NCI-H2171 (cell line): Measurements from ENCODE around the gene STX1A.

Experiments
- DNase-seq: peaks from one replicate; lab custom pipeline; 2025; lab: John Stamatoyannopoulos, UW

The STX1A gene

DNA sequence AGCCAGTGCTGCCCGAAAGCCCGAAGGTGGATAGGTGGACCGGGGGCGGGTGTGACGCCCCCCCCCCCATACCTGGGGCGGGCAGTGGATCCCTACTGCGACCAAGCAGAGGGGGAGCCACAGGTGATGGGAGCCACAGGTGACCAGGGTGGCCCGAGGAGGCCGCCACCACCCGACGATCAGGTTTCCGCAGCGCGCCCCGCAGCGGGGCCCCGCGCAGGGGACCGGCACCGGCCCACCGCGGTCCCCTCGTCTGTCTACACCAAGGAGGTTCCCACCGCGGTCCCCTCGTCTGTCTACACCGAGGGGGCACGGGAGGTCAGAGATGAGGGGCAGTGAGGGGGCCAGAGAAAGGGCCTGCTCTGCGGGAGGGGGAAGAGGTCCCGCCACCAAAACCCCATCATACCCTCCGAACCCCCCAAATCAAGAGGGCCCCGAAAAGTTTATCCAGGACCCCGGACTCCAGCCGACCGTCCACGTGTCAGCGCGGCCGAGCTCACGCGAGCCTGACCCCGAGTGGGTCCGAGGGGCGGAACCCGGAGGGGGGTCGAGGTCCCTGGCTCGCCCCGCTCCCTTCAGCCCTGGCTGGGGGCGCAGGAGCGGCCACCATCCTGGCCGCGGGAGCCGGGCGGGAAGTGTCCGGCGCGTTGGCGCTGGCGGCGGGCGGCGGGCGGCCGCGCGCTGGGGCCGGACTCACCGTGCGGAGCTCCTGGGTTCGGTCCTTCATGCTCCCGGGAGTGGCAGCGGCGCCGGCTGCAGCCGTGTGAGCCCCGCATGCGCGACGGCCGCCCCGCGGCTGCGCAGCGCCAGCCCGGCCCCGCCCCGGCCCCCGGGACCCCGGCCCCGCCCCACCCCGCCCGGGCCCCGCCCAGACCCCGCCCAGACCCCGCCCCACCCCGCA is at the start of gene STX1A:
Gene STX1A (minus strand): TSS at position 765 of the 901 bp plus-strand sequence. CDS start 38 bp downstream, at position 727.
- peak; percentile 75 for DNase-seq

DNA sequence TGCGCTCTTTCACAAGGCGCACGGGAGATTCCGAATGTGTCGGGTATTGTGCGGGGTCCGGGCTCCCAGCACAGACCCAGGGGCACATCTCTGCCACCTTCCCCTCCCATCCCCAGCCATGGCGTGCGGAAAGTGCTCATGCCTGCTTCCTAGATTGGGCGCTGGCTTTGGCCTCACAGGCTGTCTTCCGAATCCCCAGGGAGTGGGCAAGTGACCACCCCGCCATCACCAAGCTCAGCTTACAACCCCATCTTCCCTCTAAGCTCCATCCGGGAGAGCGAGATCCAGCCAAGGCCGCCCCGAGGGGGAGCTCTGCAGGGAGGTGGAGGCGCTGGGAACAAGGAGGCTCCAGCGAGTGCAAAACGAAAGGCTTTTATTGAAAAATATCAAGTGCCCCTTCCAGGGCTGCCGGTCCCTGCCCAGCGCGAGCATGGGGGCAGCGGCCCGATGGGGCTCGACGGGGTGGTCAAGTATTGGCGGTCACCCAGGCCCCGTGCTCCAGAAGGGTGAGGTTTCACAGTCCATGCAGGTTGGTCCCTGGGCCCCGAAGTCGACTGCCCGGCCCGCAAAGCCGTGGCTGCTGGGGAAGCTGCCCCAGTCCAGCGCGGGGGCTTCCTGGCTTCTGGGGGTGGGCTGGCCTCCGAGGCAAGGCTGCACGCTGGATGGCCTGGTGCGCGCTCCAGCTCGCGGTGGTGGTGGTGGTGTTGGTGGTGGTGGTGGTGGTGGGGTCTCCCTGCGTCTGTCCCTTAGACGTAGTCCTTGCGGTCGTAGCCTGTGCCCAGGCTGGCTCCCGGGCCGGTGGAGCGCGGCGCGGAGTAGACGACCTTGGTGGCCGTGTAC is 49.4 kb upstream of the STX1A start:
- no peak for DNase-seq

DNA sequence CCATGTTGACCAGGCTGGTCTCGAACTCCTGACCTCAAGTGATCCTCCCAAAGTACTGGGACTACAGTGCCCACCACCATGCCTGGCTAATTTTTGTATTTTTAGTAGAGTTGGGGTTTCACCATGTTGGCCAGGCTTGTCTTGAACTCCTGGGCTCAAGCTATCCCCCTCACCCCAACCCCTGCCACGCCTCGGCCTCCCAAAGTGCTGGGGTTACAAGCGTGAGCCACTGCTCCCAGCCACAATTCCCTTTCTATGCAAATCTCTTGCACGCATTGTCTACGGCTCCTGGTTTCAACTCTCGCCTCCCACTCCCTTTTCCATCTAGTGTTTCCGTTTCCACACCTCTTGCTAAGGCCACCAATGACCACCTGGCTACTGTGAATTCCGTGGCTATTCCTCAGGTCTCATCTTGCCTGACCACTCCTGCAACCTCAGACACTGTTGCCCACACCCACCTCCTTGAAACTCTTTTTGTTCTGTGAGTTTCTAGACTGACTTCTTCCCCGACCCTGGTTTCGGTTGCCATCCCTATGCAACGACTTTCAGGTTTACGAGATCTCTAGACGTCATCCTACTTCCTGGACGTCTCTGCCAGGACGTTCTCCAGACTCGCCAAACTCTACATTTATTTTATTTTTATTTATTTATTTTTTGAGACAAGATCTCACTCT is 47.2 kb upstream of the STX1A start:
- DNase-seq: no peak

DNA sequence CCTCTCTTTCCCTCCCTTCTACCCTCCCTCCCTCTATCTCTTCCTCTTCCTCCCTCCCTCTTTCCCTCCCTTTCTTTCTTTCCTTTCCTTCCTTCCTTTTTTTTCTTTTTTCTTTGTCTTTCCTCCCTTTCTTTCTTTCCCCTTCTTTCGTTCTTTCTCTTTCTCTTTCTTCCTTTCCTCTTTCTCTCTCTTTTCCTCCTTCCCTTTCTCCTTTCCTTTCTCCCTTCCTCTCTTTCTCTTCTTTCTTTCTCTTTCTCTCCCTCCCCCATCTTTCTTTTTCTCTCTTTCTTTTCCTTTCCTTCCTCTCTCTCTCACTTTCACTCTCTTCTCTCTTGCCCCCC is 43.2 kb upstream of the STX1A start:
- DNase-seq: no peak

DNA sequence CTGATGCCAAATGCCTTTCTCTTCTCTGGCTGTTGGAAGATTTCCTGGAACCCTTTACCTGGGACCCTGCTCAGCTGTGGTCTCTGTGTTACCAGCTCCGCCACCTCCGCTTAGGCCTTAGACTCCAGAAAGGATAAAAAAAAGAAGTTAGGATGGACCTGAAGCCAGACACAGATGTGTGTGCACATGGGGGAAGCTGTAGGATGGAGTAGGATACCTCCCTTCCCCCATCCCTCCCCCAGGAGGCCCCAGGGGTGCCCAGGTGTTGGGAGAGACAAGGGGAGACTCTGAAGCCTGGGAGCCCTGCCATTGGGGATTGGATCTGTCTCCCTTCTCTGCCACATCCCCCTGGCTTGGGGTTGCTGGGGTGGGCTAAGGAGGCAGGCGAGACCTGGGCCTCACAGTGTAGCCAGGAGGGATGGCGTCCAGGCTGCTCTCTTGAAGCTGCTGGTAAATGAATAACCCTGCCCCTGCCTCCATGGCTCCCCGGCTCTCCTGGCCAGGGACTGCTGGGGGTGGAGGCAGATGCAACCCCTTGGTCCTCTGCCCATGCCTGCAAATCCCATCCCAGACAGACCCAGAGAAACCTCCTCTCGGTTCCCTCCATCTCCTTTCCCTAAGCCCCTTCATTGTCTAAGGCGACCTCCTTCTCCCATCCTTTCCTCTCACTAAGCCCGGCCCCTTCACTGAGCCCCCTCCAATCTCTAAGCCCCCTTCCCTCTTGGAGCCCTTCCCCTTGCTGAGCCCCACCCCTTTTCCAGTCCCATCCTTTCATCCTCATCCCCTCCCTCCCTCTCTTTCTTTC is 42.6 kb upstream of the STX1A start:
- DNase-seq: no peak

DNA sequence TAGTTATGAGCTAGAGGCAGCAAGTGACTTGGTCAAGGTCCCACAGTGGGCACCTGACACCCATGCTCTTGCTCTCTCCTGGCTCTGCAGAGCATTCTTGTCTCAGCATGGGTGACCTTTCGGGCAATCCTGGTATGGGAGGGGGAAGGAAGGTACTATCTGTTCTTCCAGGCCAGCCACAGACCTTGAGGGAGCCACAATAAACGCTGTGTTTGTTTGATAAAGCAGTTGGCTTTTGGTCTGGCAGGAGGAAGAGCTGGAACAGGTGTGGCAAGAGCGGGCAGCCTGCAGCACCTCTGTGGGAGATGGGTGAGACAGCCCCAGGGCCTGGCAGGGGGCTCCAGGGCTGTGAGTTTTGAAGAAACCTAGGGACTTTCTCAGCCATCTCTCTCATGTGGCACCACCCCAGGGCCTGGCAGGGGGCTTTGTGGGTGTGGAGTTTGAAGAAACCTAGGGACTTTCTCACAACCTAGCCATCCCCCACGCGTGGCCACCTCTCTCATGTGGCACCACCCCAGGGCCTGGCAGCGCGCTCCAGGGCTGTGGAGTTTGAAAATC is 39.2 kb upstream of the STX1A start:
- DNase-seq: no peak

DNA sequence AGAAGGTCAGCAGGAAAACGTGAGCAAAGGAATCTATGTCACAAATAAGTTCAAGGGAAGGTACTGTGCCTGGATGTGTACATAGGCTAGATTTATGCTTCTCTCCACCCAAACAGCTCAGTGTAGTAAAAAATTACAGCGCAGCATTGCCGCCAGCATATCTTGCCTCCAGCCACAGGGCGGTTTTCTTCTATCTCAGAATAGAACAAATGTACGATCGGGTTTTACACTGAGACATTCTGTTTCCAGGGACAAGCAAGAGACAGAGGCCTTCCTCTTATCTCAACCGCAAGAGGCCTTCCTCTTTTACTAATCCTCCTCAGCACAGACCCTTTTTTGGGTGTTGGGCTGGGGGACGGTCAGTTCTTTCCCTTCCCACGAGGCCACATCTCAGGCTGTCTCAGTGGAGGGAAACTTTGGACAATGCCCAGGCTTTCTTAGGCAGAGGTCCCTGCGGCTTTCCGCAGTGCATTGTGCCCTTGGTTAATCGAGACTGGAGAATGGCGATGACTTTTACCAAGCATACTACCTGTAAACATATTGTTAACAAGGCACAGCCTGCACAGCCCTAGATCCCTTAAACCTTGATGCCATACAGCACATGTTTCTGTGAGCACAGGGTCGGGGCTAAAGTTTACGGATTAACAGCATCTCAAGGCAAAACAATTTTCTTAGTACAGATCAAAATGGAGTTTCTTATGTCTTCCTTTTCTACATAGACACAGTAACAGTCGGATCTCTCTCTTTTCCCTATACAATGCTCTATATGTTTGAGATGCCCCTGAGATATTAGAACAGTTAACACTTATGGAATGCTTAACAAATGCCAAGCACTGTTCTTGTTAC is 30.7 kb upstream of the STX1A start:
- no peak for DNase-seq

DNA sequence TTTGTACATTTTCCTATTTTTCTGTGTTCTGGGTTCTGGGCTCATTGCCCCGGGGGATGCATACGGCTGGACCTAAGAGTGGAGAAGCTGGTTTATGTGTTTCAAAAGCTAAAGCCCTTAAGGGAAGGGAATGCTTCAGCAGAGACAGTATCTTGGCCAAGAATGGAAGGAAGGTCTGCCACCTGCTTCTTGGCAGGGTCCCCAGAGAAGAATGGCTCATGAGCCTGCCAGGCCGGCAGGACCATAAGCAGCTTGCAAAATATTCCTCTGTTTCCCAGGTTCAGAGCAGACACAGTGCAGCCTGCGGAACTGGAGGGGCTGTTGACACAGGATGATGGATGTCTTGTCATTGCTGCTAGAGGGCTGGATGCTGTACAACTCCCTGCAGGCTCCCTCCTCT is 26.9 kb upstream of the STX1A start:
- DNase-seq: peak; percentile 57

DNA sequence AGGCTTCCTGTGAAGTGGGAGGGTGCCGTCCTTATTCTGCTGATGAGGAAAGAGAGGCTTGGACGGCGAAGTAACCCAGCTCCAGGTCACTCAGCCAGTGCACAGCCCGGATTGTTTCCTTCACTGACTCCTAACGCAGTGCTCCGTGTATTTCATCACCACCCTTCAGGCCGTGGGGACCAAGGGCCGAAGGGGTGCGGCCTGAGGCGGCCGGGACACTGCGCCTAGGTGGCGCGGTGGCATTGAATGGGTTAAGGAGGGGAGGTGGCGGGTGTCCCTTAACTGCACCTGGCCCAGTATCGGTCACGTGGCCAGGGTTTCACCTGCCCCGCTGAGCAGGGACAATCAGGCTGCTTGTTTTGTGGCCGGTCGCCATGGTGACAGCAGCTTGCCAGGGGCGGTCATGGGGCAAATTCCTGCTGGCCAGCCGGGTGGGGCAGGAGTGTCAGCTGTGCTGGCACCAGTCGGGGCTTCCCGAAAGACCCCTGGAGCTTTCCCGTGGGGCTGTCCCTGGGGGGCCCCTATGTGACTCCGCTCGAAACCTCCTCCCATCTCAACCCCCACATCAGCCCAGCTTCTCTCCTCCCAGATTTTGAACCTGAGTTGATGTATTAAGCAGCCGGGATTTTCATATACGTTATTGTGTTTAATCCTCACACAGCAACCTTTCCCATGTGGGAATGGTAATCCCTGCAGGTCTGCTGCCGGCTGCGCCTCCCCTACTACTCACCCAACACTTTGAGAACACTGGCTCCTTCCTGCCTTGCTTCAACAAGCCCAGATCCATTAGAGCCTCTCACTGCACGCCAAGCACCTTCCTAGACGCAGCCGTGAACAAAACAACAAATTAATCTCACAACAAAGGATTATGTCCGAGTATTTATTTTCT is 23.5 kb upstream of the STX1A start:
- DNase-seq: peak; percentile 89

DNA sequence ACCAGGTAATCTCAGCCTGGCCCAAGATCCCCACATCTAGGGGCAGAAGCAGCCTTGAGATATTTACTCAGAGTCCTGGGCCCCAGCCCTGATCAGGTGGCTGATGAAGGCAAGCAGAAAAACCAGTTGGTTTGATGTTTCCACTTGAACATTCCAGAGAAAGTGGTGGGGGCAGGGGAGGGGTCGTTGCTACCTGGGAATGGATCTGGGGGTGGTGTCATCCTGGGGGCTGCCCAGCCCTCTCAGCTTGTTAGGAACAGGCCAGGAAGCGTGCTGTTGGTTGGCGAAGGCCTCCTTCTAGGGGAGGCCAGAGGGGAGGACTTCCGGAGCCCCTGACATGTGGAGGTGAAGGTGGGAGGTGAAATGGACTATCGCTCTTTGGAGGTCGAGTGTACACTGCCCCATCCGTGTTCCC is 22.9 kb upstream of the STX1A start:
- DNase-seq: no peak

DNA sequence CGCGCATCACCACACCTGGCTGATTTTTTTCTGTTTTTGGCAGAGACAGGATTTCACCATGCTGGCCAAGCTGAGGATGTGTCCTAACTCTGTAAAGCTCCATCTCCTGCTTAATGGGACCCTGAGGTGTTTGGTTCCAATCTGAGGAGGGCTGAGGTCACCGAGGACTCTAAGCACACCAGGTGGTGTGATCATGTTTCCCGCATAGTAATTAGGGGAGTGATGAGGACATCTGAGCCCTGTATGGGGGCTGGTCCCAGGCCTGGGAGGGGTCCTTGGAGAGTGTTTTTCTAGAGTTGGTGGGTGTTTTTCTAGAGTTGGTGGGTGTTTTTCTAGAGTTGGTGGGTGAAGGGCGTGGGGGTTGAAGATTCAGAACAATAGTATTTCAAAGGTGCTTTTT is 22.1 kb upstream of the STX1A start:
- DNase-seq: peak; percentile 81

DNA sequence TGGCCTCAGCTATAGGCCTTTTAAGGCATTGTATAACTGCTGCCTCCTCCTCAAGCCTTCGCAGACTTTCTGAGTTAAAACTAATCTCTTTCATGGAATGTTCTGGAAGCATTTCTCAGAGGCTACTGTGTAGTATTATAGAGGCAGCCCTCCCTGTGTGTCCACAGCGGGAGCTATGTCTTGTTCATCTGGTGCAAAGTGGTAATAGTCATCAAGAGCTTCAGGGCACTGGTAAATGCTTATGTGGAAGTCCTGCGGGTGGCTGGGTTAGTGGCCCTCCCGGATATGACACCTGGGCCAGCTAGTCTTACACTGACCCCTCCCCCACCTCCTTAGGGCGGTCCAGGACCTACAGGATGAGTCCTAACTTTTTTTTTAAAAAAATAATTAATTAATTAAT is 21.3 kb upstream of the STX1A start:
- DNase-seq: no peak

DNA sequence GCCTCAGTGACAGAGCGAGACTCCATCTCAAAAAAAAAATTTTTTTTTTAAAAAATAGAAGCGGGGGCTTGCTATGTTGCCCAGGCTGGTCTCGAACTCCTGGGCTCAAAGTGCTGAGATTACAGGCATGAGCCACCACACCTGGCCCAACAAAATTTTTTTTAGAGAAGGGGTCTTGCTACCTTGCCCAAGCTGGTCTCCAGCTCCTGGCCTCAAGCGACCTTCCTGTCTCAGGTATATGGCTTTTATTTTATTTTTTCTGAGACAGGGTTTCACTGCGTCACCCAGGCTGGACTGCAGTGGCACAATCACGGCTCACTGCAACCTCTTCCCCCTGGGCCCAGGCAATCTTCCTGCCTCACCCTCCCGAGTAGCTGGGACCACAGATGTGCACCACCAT is 20.7 kb upstream of the STX1A start:
- DNase-seq: no peak

DNA sequence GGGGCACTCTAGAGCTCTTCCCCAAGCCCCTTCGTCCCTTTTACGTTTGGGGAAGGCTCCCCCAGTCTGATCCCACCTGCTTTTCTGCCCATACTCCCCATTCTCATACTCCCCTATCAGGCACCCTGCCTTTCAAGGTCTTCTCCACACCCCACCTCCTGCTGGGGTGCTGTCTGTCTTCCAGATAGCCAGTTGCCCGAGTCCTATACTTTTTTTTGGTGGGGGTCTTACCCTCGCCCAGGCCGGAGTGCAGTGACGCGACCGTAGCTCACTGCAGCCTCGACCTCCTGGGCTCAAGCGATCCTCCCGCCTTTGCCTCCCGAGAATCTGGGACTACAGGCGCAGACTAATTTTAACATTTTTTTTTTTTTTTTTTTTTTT is 19.9 kb upstream of the STX1A start:
- no peak for DNase-seq

DNA sequence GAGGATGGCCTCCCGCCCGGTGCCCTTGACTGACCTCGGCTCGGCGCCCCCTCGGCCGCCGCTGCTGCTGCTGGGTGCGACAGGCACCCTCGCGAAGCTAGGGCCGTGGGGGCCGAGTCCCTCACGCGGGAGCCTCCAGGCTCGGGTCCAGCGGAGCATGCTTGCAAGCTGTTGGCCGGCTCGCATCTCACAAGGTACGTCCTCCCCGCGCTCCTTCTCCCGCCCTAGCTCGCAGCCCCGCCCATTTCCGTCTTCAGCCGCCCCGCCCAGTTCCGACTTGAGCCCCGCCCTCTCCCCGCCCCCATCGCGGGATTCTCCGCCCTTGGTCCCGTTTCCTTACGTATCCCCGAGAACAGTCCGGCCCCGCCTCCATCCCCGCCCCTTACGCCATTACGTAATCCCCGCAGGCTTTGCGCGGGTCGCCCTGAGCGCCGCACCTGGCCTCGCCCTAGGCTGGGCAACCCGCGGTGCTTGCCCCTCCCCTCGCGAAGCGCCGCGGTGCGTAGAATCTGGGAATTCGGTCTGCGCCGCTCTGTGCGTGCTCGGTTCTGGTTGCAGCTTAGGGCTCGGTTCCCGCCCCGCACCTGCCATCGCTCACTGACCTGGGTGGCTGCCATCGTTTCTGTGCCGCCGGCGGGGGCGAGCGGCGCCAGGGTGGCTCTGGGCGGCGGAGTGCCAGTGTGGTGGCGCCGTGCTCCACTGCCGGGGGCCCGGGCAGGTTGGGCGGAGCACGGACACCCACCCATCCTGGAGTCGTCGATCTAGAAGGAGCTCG is 19.3 kb upstream of the STX1A start, which contains the start of gene ABHD11:
Gene ABHD11 (minus strand): TSS at position 191 of the 775 bp plus-strand sequence. CDS start 32 bp downstream, at position 159.
- DNase-seq: peak; percentile 100

DNA sequence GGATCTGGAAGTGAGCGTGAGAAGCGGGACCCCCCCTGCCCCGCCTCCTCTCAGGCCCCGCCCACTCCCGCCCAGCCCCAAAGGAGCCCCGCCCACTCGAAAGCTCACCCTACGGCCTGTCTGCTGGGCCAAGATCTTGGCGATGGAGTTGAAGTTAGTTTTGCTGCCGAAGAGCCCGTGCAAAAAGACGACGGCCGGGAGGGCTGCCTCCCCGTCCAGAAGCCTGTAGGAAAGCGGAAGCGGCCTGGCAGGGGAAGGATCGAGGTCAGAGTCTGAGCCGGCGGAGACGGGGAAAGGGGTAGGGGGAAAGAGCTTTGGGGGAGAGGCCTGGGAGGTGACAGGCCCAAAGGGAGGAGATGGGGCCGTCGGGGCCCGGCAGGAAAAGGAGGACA is 18.7 kb upstream of the STX1A start:
- peak; percentile 57 for DNase-seq

DNA sequence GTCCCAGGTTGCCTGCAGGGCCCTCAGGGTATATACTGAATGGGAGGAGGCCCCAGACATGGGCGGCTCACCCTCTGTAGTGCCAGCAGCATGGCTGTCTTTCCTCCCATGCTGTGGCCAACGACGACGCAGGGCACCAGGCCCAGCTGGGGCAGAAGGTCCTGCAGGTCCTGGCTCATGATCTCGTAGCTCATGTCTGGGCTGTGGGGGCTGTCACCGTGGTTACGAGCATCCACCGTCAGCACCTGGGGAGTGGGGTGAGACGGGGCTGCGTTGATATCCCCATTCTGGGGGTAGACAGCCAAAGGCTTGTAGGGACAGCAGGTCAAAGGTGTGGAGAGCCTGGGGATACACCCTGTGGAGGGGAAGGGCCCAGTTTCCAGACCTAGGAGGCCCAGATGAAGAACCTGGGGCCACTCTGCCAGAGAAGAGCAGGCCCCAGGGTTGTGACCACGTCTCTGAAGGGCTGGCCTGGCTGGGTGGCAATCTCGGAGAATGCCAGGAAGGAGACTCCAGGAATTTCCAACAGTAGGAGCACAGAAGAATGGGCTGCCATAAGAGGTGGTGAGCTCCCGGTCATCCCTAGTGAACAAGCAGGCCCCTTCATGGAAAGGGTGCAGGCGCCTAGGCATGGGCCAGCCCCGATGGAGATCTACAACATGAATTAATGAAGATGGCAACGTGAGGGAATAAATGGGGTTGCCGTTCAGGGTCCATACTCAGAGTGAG is 18.2 kb upstream of the STX1A start:
- DNase-seq: no peak

DNA sequence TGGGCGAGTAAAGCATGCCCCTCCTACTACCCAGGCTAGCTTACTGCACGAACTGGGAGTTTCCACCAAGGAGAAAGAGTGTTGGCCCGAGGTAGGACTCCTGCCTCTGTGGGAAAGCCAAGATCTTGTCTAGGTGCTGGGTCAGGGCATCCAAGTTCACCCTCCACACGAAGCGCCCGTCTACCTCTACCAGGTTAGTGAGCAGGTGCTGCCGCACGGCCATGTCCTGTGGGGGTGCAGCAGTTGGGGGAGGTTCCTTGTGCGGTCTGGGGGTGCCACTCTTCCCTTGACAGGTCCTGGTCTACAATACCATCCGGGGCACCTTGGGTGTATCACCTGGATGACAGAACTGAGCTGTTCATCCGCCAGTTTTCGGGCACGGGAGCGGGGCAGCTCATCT is 17.4 kb upstream of the STX1A start:
- DNase-seq: no peak
